ENCODE data around the gene GON7.

The GON7 gene

GRCh38 chr14:93186956-93187355 lies 19.9 kb downstream of the GON7 start:
- no peak for TF ChIP-seq CTCF (IDR thresholded peaks at IDR 0.05)

GRCh38 chr14:93186466-93186865 lies 20.4 kb downstream of the GON7 start:
- TF ChIP-seq CTCF (IDR thresholded peaks at IDR 0.05) = no peak

- no peak for TF ChIP-seq CTCF (IDR thresholded peaks at IDR 0.05)
Measured at GRCh38 chr14:93185349-93185720, 21.5 kb downstream of the GON7 start.

- peak; percentile 29; the same call in 1 of the 2 replicates for TF ChIP-seq CTCF (IDR thresholded peaks at IDR 0.05)
Measured at GRCh38 chr14:93184391-93185348, 22.2 kb downstream of the GON7 start, which contains the start of the genes LYSET and MOAP1. Gene LYSET (plus strand): TSS chr14:93185317. CDS start chr14:93185406, 89 bp downstream. Gene MOAP1 (minus strand): TSS chr14:93184897. CDS start chr14:93184242, 655 bp downstream.

GRCh38 chr14:93183596-93184317 lies 23.1 kb downstream of the GON7 start:
- TF ChIP-seq CTCF (IDR thresholded peaks at IDR 0.05) = no peak

- no peak for TF ChIP-seq CTCF (IDR thresholded peaks at IDR 0.05)
Measured at GRCh38 chr14:93175492-93175891, 31.4 kb downstream of the GON7 start.

- TF ChIP-seq CTCF (IDR thresholded peaks at IDR 0.05) = no peak
Measured at GRCh38 chr14:93173943-93174395, 32.9 kb downstream of the GON7 start.
